GM21786 (cell line): ENCODE results near the gene KRTAP4-2.
"Not testable (repeated sequence)": the region's sequence is repeated elsewhere in the genome, so short reads cannot be mapped to it uniquely, and the experiment has no call there.

Source experiments
- ATAC-seq: cut with Tn5 transposase; IDR thresholded peaks from one replicate; pipeline ENCODE4 v1.9.1; 2021; ENCODE audit not compliant: unreplicated experiment

KRTAP4-2 gene

GRCh38 chr17:41163828-41164227, 14.2 kb downstream of the KRTAP4-2 start:
- no peak for ATAC-seq

- no peak for ATAC-seq
These were observed 17.4 kb downstream of the KRTAP4-2 start, which contains the start of gene KRTAP4-4 for GRCh38 chr17:41160648-41161047. KRTAP4-4 (minus strand) TSS chr17:41160748; CDS start chr17:41160691, 57 bp downstream.

- not testable (repeated sequence) for ATAC-seq
These were observed 17.8 kb downstream of the KRTAP4-2 start for GRCh38 chr17:41160190-41160589.

GRCh38 chr17:41153856-41154255, 24.2 kb downstream of the KRTAP4-2 start:
- ATAC-seq = no peak

GRCh38 chr17:41151525-41151924, 26.5 kb downstream of the KRTAP4-2 start:
- no peak for ATAC-seq

- ATAC-seq = no peak
These were observed 28.0 kb downstream of the KRTAP4-2 start for GRCh38 chr17:41150026-41150425.

GRCh38 chr17:41149652-41149985, 28.4 kb downstream of the KRTAP4-2 start, which contains the start of gene KRTAP4-5:
KRTAP4-5 (minus strand) TSS chr17:41149825; CDS start chr17:41149767, 58 bp downstream.
- no peak for ATAC-seq

GRCh38 chr17:41148971-41149651, 28.9 kb downstream of the KRTAP4-2 start:
- not testable (repeated sequence) for ATAC-seq

- no peak for ATAC-seq
These were observed 30.4 kb downstream of the KRTAP4-2 start for GRCh38 chr17:41147531-41148204.

GRCh38 chr17:41145261-41145660, 32.8 kb downstream of the KRTAP4-2 start:
- ATAC-seq = no peak

- no peak for ATAC-seq
These were observed 33.2 kb downstream of the KRTAP4-2 start for GRCh38 chr17:41144846-41145245.

GRCh38 chr17:41141361-41141760, 36.7 kb downstream of the KRTAP4-2 start:
- no peak for ATAC-seq

- ATAC-seq = no peak
These were observed 37.5 kb downstream of the KRTAP4-2 start, which contains the start of gene KRTAP4-6 for GRCh38 chr17:41140360-41141131. KRTAP4-6 (minus strand) TSS chr17:41140544; CDS start chr17:41140487, 57 bp downstream.

GRCh38 chr17:41139865-41140264, 38.2 kb downstream of the KRTAP4-2 start:
- ATAC-seq = not testable (repeated sequence)

- no peak for ATAC-seq
These were observed 43.9 kb downstream of the KRTAP4-2 start for GRCh38 chr17:41133880-41134735.

- ATAC-seq = no peak
These were observed 46.0 kb downstream of the KRTAP4-2 start for GRCh38 chr17:41131979-41132378.
